GM12892 (cell line): ENCODE data around the gene XRCC3. TPM values are rescaled to one million over a fixed set of nuclear protein-coding genes. Genes with fewer than 3 reads are reported as not detected.

Experiments used
- DNase-seq: peaks from one replicate; pipeline ENCODE4 v3.0.0; 2011; ENCODE audit not compliant: insufficient read length
- FAIRE-seq: peaks from 2 replicates; lab custom pipeline; 2011; peaks lifted over from hg19 to GRCh38; lab: Jason Lieb, UNC
- POLR2A ChIP-seq: IDR thresholded peaks from 2 replicates; pipeline ENCODE4 v1.6.1; 2011; ENCODE audit warnings: low read depth, low read length, control low read depth
- POLR2AphosphoS5 ChIP-seq: IDR thresholded peaks from 2 replicates; pipeline ENCODE4 v1.6.1; 2011; ENCODE audit warnings: low read depth, low read length, control low read depth
- TAF1 ChIP-seq: IDR thresholded peaks from 2 replicates; pipeline ENCODE4 v1.6.1; 2011; ENCODE audit warnings: low read depth, mild to moderate bottlenecking, control low read depth, low read length, borderline replicate concordance
- polyA plus RNA-seq: library from polyadenylated mRNA; unstranded; fragments of >200 nt; gene quantifications from one replicate; pipeline ENCODE4 v1.2.1, GENCODE V29; 2012; ENCODE audit warnings: missing spikeins, inconsistent platforms; ENCODE audit not compliant: missing spikeins

The XRCC3 gene
- polyA plus RNA-seq, result 18.3 TPM

GRCh38 chr14:103715052-103716000 lies at the start of gene XRCC3, which contains the start of gene ZFYVE21:
TSS of gene XRCC3 (minus strand) at chr14:103715451. CDS start at chr14:103711087, 4,364 bp downstream.
TSS of gene ZFYVE21 (plus strand) at chr14:103715810. CDS start at chr14:103715842, 32 bp downstream.
- DNase-seq, result peak; percentile 100
- peak; percentile 100 for FAIRE-seq
- 0 out of 2 replicates have a peak, but pooled peaks have one; percentile 47 for TF ChIP-seq TAF1
- peak; percentile 51; the same call in 1 of the 2 replicates for TF ChIP-seq POLR2AphosphoS5
- peak; percentile 82; the same call in 1 of the 2 replicates for TF ChIP-seq POLR2A

- no peak for FAIRE-seq
- TF ChIP-seq TAF1 (no peak), POLR2A (no peak), POLR2AphosphoS5 (no peak)
- DNase-seq, result no peak
Observed at GRCh38 chr14:103763730-103764488, 48.7 kb upstream of the XRCC3 start.

GRCh38 chr14:103762541-103762940 lies 47.3 kb upstream of the XRCC3 start:
- TF ChIP-seq POLR2AphosphoS5 (no peak), TAF1 (no peak), POLR2A (no peak)
- DNase-seq (no peak), FAIRE-seq (no peak)

DNA sequence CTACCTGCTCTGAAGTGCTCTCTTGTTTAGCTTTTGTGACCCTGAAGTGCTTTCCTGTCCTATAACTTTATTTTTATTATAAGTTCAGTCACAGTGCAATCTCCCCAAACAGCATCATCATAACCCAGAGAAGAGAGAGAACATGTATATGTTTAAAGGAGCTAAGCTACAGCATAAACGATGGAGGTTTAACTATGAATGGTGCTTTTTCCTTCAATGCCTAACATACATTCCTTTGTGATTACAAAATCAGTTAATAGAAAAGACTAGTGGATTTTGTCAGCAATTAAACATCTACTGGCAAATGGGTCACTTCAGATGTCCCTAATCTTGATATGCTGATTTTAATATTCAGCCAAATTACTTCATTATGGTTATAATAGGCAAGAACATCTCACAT lies 46.8 kb upstream of the XRCC3 start:
- TF ChIP-seq POLR2AphosphoS5, result no peak
- no peak for TF ChIP-seq TAF1
- TF ChIP-seq POLR2A, result no peak
- DNase-seq (no peak), FAIRE-seq (no peak)

- DNase-seq, result no peak
- no peak for FAIRE-seq
- TF ChIP-seq TAF1 (no peak), POLR2AphosphoS5 (no peak), POLR2A (no peak)
Observed at GRCh38 chr14:103758059-103758776, 43.0 kb upstream of the XRCC3 start.

DNA sequence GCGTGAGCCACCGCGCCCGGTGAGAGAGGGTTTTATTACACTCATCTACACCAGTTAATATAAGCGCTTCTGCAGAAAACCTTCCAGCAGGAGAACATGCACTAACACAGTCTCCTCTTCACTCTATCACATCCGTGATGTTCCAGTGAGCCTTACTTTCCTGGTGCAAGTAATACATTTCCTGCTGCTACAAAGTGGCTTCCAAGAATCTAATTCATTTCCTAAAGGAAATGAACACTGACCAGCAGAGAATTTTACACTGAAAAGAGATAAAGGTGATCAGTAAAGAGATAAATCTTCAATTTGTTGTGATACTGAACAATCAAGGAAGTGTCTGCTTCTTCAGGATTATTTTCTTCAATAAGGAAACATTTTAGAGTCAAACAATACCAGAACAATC lies 39.8 kb upstream of the XRCC3 start:
- no peak for FAIRE-seq

GRCh38 chr14:103753774-103754173 lies 38.5 kb upstream of the XRCC3 start:
- FAIRE-seq (no peak), DNase-seq (no peak)
- TF ChIP-seq TAF1 (no peak), POLR2AphosphoS5 (no peak), POLR2A (no peak)

More for the DNA sequence above, 39.8 kb upstream of the XRCC3 start:
- TF ChIP-seq TAF1 (no peak), POLR2A (no peak), POLR2AphosphoS5 (no peak)
- no peak for DNase-seq

DNA sequence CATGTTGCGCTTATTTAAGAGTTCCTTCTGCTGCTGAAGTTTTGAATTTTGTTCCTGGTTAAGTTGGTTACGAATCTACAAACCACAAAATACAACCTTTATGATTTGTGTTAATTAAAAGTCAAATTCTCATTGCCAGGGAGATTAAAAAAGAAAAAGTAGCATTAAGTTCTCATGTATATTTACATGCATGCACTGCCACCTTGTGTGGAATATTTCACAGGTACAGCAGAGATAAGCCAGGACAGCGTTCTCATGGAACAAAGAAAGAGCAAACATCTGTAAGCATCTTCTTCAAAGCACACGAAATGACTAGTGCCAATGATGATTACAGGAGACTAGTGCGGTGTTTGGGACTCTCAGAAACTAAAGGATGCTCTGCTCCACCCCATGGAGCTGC lies 34.6 kb upstream of the XRCC3 start:
- no peak for FAIRE-seq
- TF ChIP-seq POLR2A (no peak), TAF1 (no peak), POLR2AphosphoS5 (no peak)
- no peak for DNase-seq

DNA sequence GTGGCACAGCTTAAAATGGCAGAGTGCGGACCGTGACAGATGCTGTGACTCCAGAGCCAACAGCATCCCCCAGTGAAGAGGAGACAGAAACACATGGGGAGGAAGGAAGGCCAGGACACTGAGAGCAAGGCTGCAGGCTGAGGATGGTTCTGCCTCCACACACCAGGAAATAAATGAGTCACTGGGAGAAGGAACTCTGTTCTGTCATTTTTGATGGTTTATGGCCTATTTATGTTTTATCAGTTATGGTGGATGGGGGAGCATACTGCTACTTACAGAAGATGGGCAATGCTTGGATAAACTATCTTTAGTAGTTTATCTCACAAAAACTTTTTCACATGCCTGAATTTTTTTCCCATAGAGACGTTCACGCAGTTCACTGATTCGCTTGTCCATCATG lies 34.2 kb upstream of the XRCC3 start:
- FAIRE-seq, result peak; percentile 14
- TF ChIP-seq POLR2AphosphoS5, result no peak
- no peak for TF ChIP-seq TAF1
- TF ChIP-seq POLR2A, result no peak
- DNase-seq, result no peak

DNA sequence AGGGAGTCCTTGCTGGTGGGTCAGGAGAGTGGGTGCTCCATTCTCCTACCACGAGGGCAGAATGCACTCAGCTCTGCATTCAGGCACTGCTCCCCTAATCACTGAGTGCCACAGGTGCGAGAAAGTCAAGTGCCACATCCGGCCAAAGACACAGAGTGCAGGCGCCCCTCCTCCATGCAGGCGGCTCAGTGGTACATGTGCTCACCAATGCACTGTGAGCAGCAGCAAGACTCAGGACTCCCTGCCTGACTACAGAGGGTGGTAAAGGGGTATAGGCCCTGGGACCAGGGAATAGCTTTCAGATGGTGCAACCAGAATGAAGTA lies 33.2 kb upstream of the XRCC3 start:
- TF ChIP-seq POLR2A (no peak), TAF1 (no peak), POLR2AphosphoS5 (no peak)
- FAIRE-seq (no peak), DNase-seq (no peak)

DNA sequence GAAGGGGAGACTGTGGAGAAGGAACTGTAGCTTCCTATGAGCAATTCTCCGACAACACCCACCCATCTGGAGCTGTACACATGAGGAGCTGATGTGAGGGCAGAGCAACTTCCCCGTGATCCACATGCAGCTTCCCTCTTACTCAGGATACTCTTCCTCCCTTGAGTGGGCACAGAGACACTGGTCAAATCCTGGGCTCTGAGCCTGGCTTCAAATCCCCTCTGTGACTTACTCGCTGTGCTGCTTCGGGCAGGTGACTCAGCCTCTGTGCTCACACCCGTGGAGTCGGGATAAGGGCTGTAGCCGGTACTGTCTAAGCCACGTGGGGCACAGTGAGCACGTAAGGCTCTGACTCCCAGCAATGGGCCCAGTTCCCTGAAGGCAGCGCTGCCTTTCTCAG lies 31.4 kb upstream of the XRCC3 start:
- DNase-seq, result no peak
- no peak for TF ChIP-seq TAF1
- no peak for FAIRE-seq
